Astrocyte of the cerebellum (primary cell): Measurements from ENCODE around the gene SUDS3.

Experiments used
- DNase-seq: peaks from one replicate; pipeline ENCODE4 v3.0.0-alpha.2; 2011; ENCODE audit warnings: low read depth
- H3K4me3 ChIP-seq: 2 replicates; pipeline ENCODE4 v1.5.1; 2011; ENCODE audit warnings: mild to moderate bottlenecking, low read depth, low read length, moderate library complexity
- CTCF ChIP-seq: IDR thresholded peaks from 2 replicates; pipeline ENCODE4 v1.5.1; 2012; ENCODE audit warnings: low read length, low read depth, moderate library complexity, mild to moderate bottlenecking; ENCODE audit errors: missing control alignments
- in situ Hi-C: cut with HindIII; loops from 2 replicates; pipeline ENCODE4 v1.10.0; 2017; ENCODE audit warnings: low sequenced_read_pairs

SUDS3 gene

GRCh38 chr12:118355843-118356242, 20.5 kb upstream of the SUDS3 start:
- DNase-seq: no peak
- no peak overlapping the region for H3K4me3 ChIP-seq

GRCh38 chr12:118356809-118357256, 19.5 kb upstream of the SUDS3 start:
- no peak for TF ChIP-seq CTCF
- in situ Hi-C loops: no loop called here
- H3K4me3 ChIP-seq: no peak overlapping the region
- no peak for DNase-seq

More at GRCh38 chr12:118355843-118356242, 20.5 kb upstream of the SUDS3 start:
- TF ChIP-seq CTCF: no peak
- in situ Hi-C loops: no loop called here

- in situ Hi-C loops: no loop called here
- no peak for TF ChIP-seq CTCF
- no peak for DNase-seq
- H3K4me3 ChIP-seq: no peak overlapping the region
Measured at GRCh38 chr12:118357257-118358007, 18.9 kb upstream of the SUDS3 start.

GRCh38 chr12:118358008-118358359, 18.4 kb upstream of the SUDS3 start:
- no peak for DNase-seq
- H3K4me3 ChIP-seq: no peak overlapping the region
- in situ Hi-C loops: no loop called here
- no peak for TF ChIP-seq CTCF

- in situ Hi-C loops: no loop called here
Measured at GRCh38 chr12:118358612-118359540, 17.5 kb upstream of the SUDS3 start.

GRCh38 chr12:118359541-118359915, 16.8 kb upstream of the SUDS3 start:
- TF ChIP-seq CTCF: no peak
- in situ Hi-C loops: no loop called here
- no peak overlapping the region for H3K4me3 ChIP-seq
- no peak for DNase-seq

More at GRCh38 chr12:118358612-118359540, 17.5 kb upstream of the SUDS3 start:
- no peak for TF ChIP-seq CTCF
- DNase-seq: no peak
- H3K4me3 ChIP-seq: no peak overlapping the region
